Activated CD8-positive, alpha-beta T cell treated with anti-CD3 and anti-CD28 coated beads for 36 hours (primary cell): ENCODE results near the gene GNAZ. TPM values are rescaled to one million over a fixed set of nuclear protein-coding genes. Genes with fewer than 3 reads are reported as not detected.

Experiments used
- ATAC-seq: fragments of 200-7000 bp; cut with Tn5 transposase; one replicate; pipeline ENCODE4 v1.10.0; 2021; ENCODE audit warnings: mild to moderate bottlenecking, moderate library complexity
- CTCF ChIA-PET: fragments of 350-600 bp; sonication (Branson Sonifier 250); formaldehyde crosslinking; loops from one replicate; lab custom pipeline; 2021; ENCODE audit warnings: antibody characterized with exemption; lab: Charles Lee
- POLR2A ChIA-PET: fragments of 350-600 bp; sonication (Branson Sonifier 250); formaldehyde crosslinking; loops from one replicate; lab custom pipeline; 2021; ENCODE audit warnings: antibody characterized with exemption; lab: Charles Lee
- DNase-seq: peaks from one replicate; pipeline ENCODE4 v3.0.0-alpha.2; 2020
- H3K27ac Mint-ChIP-seq: one replicate; pipeline ENCODE4 v1.8.0; 2021; ENCODE audit warnings: mild to moderate bottlenecking, mixed read lengths
- H3K27me3 Mint-ChIP-seq: one replicate; pipeline ENCODE4 v1.8.0; 2021; ENCODE audit warnings: mixed read lengths
- H3K36me3 Mint-ChIP-seq: one replicate; pipeline ENCODE4 v1.8.0; 2021; ENCODE audit warnings: low read depth, mixed read lengths
- H3K4me1 Mint-ChIP-seq: one replicate; pipeline ENCODE4 v1.8.0; 2021; ENCODE audit warnings: low read depth, mixed read lengths
- H3K4me3 Mint-ChIP-seq: one replicate; pipeline ENCODE4 v1.8.0; 2021; ENCODE audit warnings: mild to moderate bottlenecking, moderate library complexity, mixed read lengths
- H3K9me3 Mint-ChIP-seq: one replicate; pipeline ENCODE4 v1.8.0; 2021; ENCODE audit warnings: mixed read lengths
- intact Hi-C: fragments of 100-400 bp; cut with micrococcal nuclease; formaldehyde crosslinking; loops from one replicate; pipeline ENCODE4 v1.10.0; 2022
- total RNA-seq, 2 experiments: library from RNA; stranded (reverse); gene quantifications; one replicate each; pipeline ENCODE4 v1.2.3, GENCODE V29; 2021
- TF ChIP-seq, protein P1 (sequence below): fragments of 200-600 bp; IDR thresholded peaks from one replicate; pipeline ENCODE4 v1.8.0; 2022; ENCODE audit warnings: antibody characterized with exemption, mild to moderate bottlenecking

The GNAZ gene
- total RNA-seq, 2 experiments from 2014 or later: 0.50 to 0.56 TPM

DNA sequence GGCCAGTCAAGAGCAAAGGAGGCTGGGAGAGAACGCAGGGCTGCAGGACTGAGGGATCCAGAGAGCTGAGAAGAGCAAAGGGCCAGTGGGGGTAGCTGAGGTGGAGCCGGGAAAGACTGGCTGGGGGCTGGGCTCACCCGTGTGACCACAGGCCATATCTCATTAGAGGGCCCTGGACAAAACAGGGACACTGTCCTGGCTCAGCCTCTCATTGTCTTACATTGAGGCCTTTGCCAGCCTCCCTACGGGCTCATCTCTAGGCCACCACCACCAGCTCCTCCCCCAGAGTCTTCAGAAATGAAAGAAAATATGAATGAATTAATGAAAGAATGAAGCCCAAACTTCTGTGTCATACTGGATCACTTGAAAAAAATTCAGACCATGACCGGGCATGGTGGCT lies 84.1 kb downstream of the GNAZ start:
- ChIA-PET CTCF (interaction anchor here (0.8 to 1.5 kb wide), 2 partner anchors 20 to 195 kb away, joined by 3 to 4 read pairs; no protein-coding TSS in a partner anchor), POLR2A (no interaction called here)
- H3K4me1 Mint-ChIP-seq: peaks cover 8% of the 10 kb centered on the region
- H3K27ac Mint-ChIP-seq: no peak overlapping the region
- H3K27me3 Mint-ChIP-seq: no peaks in the 10 kb centered on the region
- no peaks in the 10 kb centered on the region for H3K9me3 Mint-ChIP-seq
- DNase-seq: no peak
- TF ChIP-seq, protein P1, sequence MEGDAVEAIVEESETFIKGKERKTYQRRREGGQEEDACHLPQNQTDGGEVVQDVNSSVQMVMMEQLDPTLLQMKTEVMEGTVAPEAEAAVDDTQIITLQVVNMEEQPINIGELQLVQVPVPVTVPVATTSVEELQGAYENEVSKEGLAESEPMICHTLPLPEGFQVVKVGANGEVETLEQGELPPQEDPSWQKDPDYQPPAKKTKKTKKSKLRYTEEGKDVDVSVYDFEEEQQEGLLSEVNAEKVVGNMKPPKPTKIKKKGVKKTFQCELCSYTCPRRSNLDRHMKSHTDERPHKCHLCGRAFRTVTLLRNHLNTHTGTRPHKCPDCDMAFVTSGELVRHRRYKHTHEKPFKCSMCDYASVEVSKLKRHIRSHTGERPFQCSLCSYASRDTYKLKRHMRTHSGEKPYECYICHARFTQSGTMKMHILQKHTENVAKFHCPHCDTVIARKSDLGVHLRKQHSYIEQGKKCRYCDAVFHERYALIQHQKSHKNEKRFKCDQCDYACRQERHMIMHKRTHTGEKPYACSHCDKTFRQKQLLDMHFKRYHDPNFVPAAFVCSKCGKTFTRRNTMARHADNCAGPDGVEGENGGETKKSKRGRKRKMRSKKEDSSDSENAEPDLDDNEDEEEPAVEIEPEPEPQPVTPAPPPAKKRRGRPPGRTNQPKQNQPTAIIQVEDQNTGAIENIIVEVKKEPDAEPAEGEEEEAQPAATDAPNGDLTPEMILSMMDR: no peak
- no peak overlapping the region for H3K4me3 Mint-ChIP-seq
- intact Hi-C loops: no loop called here
- no peak for ATAC-seq
- H3K36me3 Mint-ChIP-seq: no peaks in the 10 kb centered on the region

DNA sequence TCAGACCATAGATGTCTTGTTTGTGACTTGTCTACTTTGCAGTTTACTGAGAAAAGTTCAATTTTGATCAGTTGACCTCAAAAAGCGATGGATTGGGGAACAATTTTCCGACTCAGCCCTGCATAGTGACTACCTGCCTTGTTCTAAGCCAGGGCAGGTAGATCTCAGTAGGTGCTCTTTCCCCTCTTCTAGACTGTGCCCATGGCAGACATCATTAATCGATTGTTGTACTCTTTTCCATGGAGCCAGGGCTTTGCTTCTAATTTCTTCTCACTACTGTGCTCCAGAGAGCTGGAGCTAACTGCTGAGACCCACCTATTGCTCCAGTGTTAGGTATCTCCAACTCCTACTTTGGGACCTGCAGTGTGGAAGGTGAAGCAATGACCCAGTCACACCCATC lies 84.8 kb downstream of the GNAZ start:
- Mint-ChIP-seq H3K9me3 (no peaks in the 10 kb centered on the region), H3K27me3 (no peaks in the 10 kb centered on the region), H3K4me3 (no peak overlapping the region), H3K27ac (no peak overlapping the region), H3K36me3 (no peaks in the 10 kb centered on the region), H3K4me1 (peaks cover 8% of the 10 kb centered on the region)
- no peak for ATAC-seq
- CTCF ChIA-PET: interaction anchor here (0.7 to 1.5 kb wide), 2 partner anchors 8 to 19 kb away, joined by 3 to 4 read pairs; no protein-coding TSS in a partner anchor
- no peak for DNase-seq
- intact Hi-C loops: no loop called here
- TF ChIP-seq, protein P1: no peak
- POLR2A ChIA-PET: no interaction called here

DNA sequence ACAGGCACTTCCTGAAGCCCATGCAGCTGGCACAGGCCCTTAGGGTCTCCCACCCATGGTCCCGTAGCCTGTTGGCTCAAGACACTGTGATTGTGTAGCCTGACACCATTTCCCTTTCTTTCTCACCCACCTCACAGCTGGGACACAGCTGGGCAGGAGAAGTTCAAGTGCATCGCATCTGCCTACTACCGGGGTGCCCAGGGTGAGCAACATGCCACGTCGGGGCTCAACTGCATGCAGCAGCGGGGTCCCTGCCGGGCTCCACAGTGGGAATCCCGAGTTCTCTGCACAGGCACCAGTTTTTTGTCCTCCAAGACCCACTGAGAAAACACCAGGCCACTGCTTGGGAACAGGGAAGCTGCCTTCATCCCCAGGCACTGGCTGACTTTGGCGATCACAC lies 85.5 kb downstream of the GNAZ start:
- ChIA-PET POLR2A (interaction anchor here (1.1 kb wide), 1 partner anchor 42 kb away, joined by 3 read pairs; no protein-coding TSS in a partner anchor), CTCF (interaction anchor here (0.7 to 1.1 kb wide), 2 partner anchors 9 to 11 kb away, joined by 3 read pairs; partner anchors contain the start of gene RAB36)
- Mint-ChIP-seq H3K36me3 (no peaks in the 10 kb centered on the region), H3K27ac (no peak overlapping the region), H3K9me3 (no peaks in the 10 kb centered on the region), H3K4me1 (peaks cover 8% of the 10 kb centered on the region), H3K27me3 (no peaks in the 10 kb centered on the region), H3K4me3 (no peak overlapping the region)
- TF ChIP-seq, protein P1: no peak
- intact Hi-C loops: no loop called here
- DNase-seq: no peak
- ATAC-seq: no peak

DNA sequence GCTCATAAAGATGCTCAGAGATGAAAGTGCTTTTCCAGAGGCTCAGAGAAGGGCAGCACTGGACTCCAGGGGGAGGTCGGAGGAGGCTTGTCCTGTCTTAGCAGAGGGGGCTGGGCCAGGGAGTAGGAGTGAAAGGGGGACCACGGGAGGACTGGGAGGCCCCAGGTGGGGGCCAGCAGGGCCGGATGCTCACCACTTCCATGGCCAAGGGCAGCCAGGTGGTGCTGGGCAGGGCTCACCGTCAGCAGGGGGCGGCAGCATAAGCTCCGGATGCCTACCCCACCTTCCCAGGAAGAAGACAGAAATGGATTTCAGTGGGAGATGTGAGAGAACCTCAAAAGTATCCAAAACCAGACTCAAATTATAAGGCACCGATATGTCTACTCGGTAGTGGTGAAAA lies 86.0 kb downstream of the GNAZ start:
- no peak overlapping the region for H3K27ac Mint-ChIP-seq
- no peaks in the 10 kb centered on the region for H3K9me3 Mint-ChIP-seq
- H3K27me3 Mint-ChIP-seq: no peaks in the 10 kb centered on the region
- TF ChIP-seq, protein P1: no peak
- ChIA-PET POLR2A (interaction anchor here (1.1 kb wide), 1 partner anchor 42 kb away, joined by 3 read pairs; no protein-coding TSS in a partner anchor), CTCF (interaction anchor here (1.1 kb wide), 1 partner anchor 12 kb away, joined by 3 read pairs; the partner anchor contains the start of gene RAB36)
- H3K36me3 Mint-ChIP-seq: no peaks in the 10 kb centered on the region
- intact Hi-C loops: no loop called here
- H3K4me3 Mint-ChIP-seq: no peak overlapping the region
- peaks cover 8% of the 10 kb centered on the region for H3K4me1 Mint-ChIP-seq
- ATAC-seq: no peak
- DNase-seq: no peak
